DOHH2 (cell line): ENCODE measurements around the gene ADAMTS12.

ENCODE experiments used
- H3F3A ChIP-seq: fragments of 200-600 bp; sonication (generic), shearing (Covaris generic); 2 replicates; pipeline ENCODE4 v1.6.0; 2016; ENCODE audit warnings: antibody characterized with exemption, mild to moderate bottlenecking; ENCODE audit not compliant: control insufficient read depth, insufficient read depth
- H3K27ac ChIP-seq: fragments of 200-600 bp; sonication (generic); 2 replicates; pipeline ENCODE4 v1.5.1; 2014; ENCODE audit warnings: low read depth, mild to moderate bottlenecking, low read length, moderate library complexity
- H3K27me3 ChIP-seq: fragments of 200-600 bp; sonication (generic); 2 replicates; pipeline ENCODE4 v1.6.1; 2014; ENCODE audit warnings: mild to moderate bottlenecking, low read length, mixed read lengths; ENCODE audit not compliant: control insufficient read depth
- H3K36me3 ChIP-seq: fragments of 200-600 bp; sonication (generic); 2 replicates; pipeline ENCODE4 v1.6.1; 2014; ENCODE audit warnings: mild to moderate bottlenecking, low read length, moderate library complexity, mixed read lengths; ENCODE audit not compliant: control insufficient read depth
- H3K4me1 ChIP-seq: fragments of 200-600 bp; sonication (generic); 2 replicates; pipeline ENCODE4 v1.6.1; 2014; ENCODE audit warnings: mild to moderate bottlenecking, low read length, mixed read lengths; ENCODE audit not compliant: control insufficient read depth
- H3K4me2 ChIP-seq: fragments of 200-600 bp; sonication (generic); 2 replicates; pipeline ENCODE4 v1.6.0; 2014; ENCODE audit warnings: mild to moderate bottlenecking, low read length, moderate library complexity
- H3K4me3 ChIP-seq: fragments of 200-600 bp; sonication (generic); 2 replicates; pipeline ENCODE4 v1.5.1; 2014; ENCODE audit warnings: mild to moderate bottlenecking, low read length, mixed read lengths
- H3K79me2 ChIP-seq: fragments of 200-600 bp; sonication (generic); 2 replicates; pipeline ENCODE4 v1.6.1; 2014; ENCODE audit warnings: mild to moderate bottlenecking, low read length, mixed read lengths; ENCODE audit not compliant: control insufficient read depth
- H3K9me2 ChIP-seq: fragments of 200-600 bp; sonication (generic); replicated peaks from 2 replicates; pipeline ENCODE4 v1.6.1; 2014; ENCODE audit warnings: mild to moderate bottlenecking, low read length, mixed read lengths; ENCODE audit not compliant: control insufficient read depth
- H3K9me3 ChIP-seq: fragments of 200-600 bp; sonication (generic); 2 replicates; pipeline ENCODE4 v1.6.1; 2014; ENCODE audit warnings: antibody characterized with exemption, low read length, mixed read lengths; ENCODE audit not compliant: control insufficient read depth, insufficient read depth
- H4K20me1 ChIP-seq: fragments of 200-600 bp; sonication (generic); 2 replicates; pipeline ENCODE4 v1.6.0; 2014; ENCODE audit warnings: low read depth, mild to moderate bottlenecking, antibody characterized with exemption, low read length, moderate library complexity; ENCODE audit not compliant: control insufficient read depth, insufficient read depth
- CTCF ChIP-seq: fragments of 200-600 bp; sonication (generic); IDR thresholded peaks from one replicate; pipeline ENCODE4 v1.5.1; 2014; ENCODE audit warnings: antibody characterized with exemption, mild to moderate bottlenecking, low read depth, low read length; ENCODE audit not compliant: poor library complexity, severe bottlenecking
- EZH2phosphoT487 ChIP-seq: fragments of 200-600 bp; sonication (generic); IDR thresholded peaks from 2 replicates; pipeline ENCODE4 v1.6.1; 2017; ENCODE audit warnings: borderline replicate concordance, mild to moderate bottlenecking, antibody characterized with exemption, low read length, moderate library complexity, mixed read lengths

ADAMTS12 gene

GRCh38 chr5:33475706-33476105 lies 416.1 kb downstream of the ADAMTS12 start:
- Histone ChIP-seq H3K36me3 (peaks cover 29% of the 10 kb centered on the region), H3K27ac (no peak overlapping the region), H3K79me2 (no peaks in the 10 kb centered on the region), H3K9me2 (no peaks in the 10 kb centered on the region), H3F3A (no peaks in the 10 kb centered on the region), H3K9me3 (no peaks in the 10 kb centered on the region), H4K20me1 (no peaks in the 10 kb centered on the region), H3K4me3 (no peak overlapping the region), H3K4me1 (no peaks in the 10 kb centered on the region), H3K4me2 (no peak overlapping the region), H3K27me3 (no peaks in the 10 kb centered on the region)
- TF ChIP-seq CTCF: no peak
- TF ChIP-seq EZH2phosphoT487: no peak

GRCh38 chr5:33474931-33475499 lies 416.8 kb downstream of the ADAMTS12 start:
- Histone ChIP-seq H3K9me3 (no peaks in the 10 kb centered on the region), H3K27me3 (no peaks in the 10 kb centered on the region), H3K27ac (no peak overlapping the region), H3K36me3 (peaks cover 35% of the 10 kb centered on the region), H4K20me1 (no peaks in the 10 kb centered on the region), H3K4me2 (no peak overlapping the region), H3K79me2 (no peaks in the 10 kb centered on the region), H3F3A (no peaks in the 10 kb centered on the region), H3K9me2 (no peaks in the 10 kb centered on the region), H3K4me1 (no peaks in the 10 kb centered on the region), H3K4me3 (no peak overlapping the region)
- TF ChIP-seq CTCF: no peak
- no peak for TF ChIP-seq EZH2phosphoT487

- no peaks in the 10 kb centered on the region for H4K20me1 ChIP-seq
- H3K4me2 ChIP-seq: no peak overlapping the region
- no peaks in the 10 kb centered on the region for H3K9me3 ChIP-seq
- TF ChIP-seq CTCF (no peak), EZH2phosphoT487 (no peak)
- no peak overlapping the region for H3K4me3 ChIP-seq
- no peaks in the 10 kb centered on the region for H3K9me2 ChIP-seq
- no peak overlapping the region for H3K27ac ChIP-seq
- H3K27me3 ChIP-seq: no peaks in the 10 kb centered on the region
- H3K4me1 ChIP-seq: no peaks in the 10 kb centered on the region
- H3K79me2 ChIP-seq: no peaks in the 10 kb centered on the region
- peaks cover 43% of the 10 kb centered on the region for H3K36me3 ChIP-seq
- H3F3A ChIP-seq: no peaks in the 10 kb centered on the region
Observed at GRCh38 chr5:33474004-33474403, 417.8 kb downstream of the ADAMTS12 start.
